Muscle layer of colon (tissue), 2 donors: ENCODE measurements around the gene KLF16.

Experiments
- H3K27ac ChIP-seq: one replicate; pipeline ENCODE4 v1.7.0; 2013; ENCODE audit warnings: low read depth, mild to moderate bottlenecking, low read length, moderate library complexity
- H3K27me3 ChIP-seq, 2 donors: one replicate each; pipeline ENCODE4 v1.7.0; 2013; ENCODE audit warnings: low read length in 2 of 2, mild to moderate bottlenecking in 2 of 2; ENCODE audit not compliant: insufficient read depth in 2 of 2, control insufficient read depth in 1 of 2
- H3K36me3 ChIP-seq: one replicate; pipeline ENCODE4 v1.7.0; 2013; ENCODE audit warnings: mild to moderate bottlenecking, low read length; ENCODE audit not compliant: insufficient read depth
- H3K4me1 ChIP-seq: one replicate; pipeline ENCODE4 v1.7.0; 2013; ENCODE audit warnings: mild to moderate bottlenecking, low read length; ENCODE audit not compliant: insufficient read depth
- H3K4me3 ChIP-seq, 2 donors: one replicate each; pipeline ENCODE4 v1.7.0; 2013; ENCODE audit warnings: low read length in 2 of 2, low read depth in 1 of 2, mild to moderate bottlenecking in 1 of 2, moderate library complexity in 1 of 2
- H3K9ac ChIP-seq: one replicate; pipeline ENCODE4 v1.7.0; 2013; ENCODE audit warnings: low read length
- H3K9me3 ChIP-seq: one replicate; pipeline ENCODE4 v1.7.0; 2013; ENCODE audit warnings: mild to moderate bottlenecking, low read length
- donor health status: abdominal sarcoma.
- donor health status: Adenocarcinoma of cecum.

KLF16 gene

DNA sequence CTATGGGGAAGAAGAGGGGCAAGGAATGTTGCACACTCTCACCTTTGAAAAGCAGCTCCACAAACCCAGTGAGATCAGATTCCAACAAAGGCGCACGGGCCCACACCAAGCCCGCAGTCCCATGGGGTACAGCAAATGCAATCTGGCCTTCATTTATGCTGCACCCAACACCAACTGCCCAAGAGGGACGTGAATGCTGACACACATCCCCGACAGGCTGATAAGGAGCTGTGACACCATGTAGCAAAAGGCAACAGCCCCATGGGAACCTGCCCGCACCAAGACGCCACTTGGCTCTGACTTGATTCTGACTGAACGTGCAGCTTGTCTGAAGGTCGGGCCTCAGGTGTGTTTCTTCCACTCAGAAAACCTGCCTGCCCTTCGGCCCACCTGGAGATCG lies 32.4 kb downstream of the KLF16 start:
- H3K9ac ChIP-seq: no peak overlapping the region
- H3K4me3 ChIP-seq: no peak overlapping the region
- no peaks in the 10 kb centered on the region for H3K36me3 ChIP-seq
- H3K9me3 ChIP-seq: no peaks in the 10 kb centered on the region
- H3K27me3 ChIP-seq: no peaks in the 10 kb centered on the region
- H3K27ac ChIP-seq: no peak overlapping the region
- peaks cover 15% of the 10 kb centered on the region for H3K4me1 ChIP-seq

DNA sequence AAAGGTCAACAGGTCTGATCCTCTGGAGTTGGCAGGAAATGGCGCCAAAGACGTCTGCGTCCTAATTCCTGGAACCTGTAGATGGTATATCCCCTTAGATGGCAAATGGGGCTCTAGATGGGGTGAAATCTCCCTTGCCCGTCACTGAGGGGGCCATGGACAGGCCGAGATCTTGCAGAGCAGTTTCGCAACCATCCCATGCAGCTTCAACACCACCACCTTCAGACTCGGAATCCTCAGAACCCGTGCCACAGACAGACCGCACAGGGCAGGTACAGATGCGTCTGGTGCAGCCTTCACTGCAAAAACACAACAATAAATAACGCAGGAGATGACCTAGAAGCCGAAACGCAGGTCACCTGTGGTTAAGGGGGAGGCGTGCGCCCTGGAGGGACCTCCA lies 32.8 kb downstream of the KLF16 start:
- Histone ChIP-seq H3K36me3 (no peaks in the 10 kb centered on the region), H3K9ac (no peak overlapping the region), H3K9me3 (no peaks in the 10 kb centered on the region), H3K27ac (no peak overlapping the region), H3K4me3 (no peak overlapping the region), H3K4me1 (peaks cover 19% of the 10 kb centered on the region), H3K27me3 (no peaks in the 10 kb centered on the region)

DNA sequence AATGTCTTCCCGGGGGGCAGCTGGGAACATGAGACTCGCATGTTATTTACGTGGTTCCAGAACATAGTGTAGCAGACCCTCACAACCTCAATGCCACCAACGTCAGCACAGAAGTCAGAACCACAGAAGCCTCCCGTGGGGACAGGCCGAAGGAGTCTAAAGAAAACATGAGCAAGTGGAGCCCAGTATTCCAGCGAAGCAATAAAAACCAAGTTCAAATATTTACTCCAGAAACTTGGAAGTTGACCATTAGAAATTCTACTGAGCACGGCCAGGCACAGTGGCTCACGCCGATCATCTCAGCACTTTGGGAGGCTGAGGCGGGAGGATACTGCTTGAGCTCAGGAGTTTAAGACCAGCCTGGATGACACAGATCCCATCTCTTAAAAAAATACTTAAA lies 33.4 kb downstream of the KLF16 start:
- H3K9ac ChIP-seq: no peak overlapping the region
- no peak overlapping the region for H3K4me3 ChIP-seq
- H3K27ac ChIP-seq: no peak overlapping the region
- H3K36me3 ChIP-seq: no peaks in the 10 kb centered on the region
- no peaks in the 10 kb centered on the region for H3K27me3 ChIP-seq
- H3K9me3 ChIP-seq: no peaks in the 10 kb centered on the region
- peaks cover 19% of the 10 kb centered on the region for H3K4me1 ChIP-seq

DNA sequence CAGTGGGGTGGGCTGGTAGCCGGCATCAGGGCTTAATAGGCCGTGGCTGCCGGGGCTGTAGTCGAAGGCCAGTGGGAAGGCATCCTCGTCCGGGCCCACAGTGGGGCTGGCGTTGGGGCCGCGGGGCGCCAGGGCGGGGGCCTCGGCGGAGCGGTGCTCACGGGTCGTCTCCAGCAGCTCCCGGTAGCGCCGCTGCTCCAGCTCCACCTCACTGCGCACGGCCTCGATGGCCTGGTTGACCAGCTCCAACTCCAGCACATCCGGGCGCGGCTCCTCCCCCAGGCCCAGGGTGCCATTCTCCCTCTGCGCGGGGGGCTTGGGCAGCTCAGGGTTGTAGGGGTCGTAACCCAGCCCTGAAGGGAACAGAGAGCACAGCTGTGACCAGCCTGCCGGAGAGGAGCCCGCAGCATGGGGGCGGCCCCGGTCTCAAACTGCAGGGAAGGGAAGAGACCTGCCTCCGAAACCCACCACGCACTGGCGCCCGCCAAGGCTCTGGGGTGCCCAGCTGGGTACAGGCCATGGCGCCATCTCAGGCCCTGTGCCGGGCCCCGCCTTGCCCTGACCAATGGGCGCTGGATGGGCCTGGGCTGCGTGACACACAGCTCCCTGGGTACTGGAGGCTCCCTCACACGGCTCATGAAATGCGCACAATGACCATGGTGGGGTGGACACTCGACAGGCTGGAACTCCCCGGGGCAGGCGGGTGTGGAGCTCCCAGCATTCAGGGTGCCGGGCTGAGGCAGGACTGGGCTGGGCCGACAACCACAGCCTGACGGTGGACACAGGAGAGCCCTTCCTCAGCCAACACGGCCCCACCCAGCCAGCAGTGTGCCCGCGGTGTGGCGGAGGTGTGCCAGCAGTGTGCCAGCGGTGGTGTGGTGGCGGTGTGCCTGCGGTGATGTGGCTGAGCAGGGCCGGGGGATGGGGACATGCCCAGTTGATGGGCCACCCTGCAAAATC lies 34.8 kb downstream of the KLF16 start:
- H3K27ac ChIP-seq: no peak overlapping the region
- no peaks in the 10 kb centered on the region for H3K27me3 ChIP-seq
- no peak overlapping the region for H3K9ac ChIP-seq
- H3K4me1 ChIP-seq: peaks cover 19% of the 10 kb centered on the region
- no peak overlapping the region for H3K4me3 ChIP-seq
- no peaks in the 10 kb centered on the region for H3K9me3 ChIP-seq
- H3K36me3 ChIP-seq: peaks cover 6% of the 10 kb centered on the region

DNA sequence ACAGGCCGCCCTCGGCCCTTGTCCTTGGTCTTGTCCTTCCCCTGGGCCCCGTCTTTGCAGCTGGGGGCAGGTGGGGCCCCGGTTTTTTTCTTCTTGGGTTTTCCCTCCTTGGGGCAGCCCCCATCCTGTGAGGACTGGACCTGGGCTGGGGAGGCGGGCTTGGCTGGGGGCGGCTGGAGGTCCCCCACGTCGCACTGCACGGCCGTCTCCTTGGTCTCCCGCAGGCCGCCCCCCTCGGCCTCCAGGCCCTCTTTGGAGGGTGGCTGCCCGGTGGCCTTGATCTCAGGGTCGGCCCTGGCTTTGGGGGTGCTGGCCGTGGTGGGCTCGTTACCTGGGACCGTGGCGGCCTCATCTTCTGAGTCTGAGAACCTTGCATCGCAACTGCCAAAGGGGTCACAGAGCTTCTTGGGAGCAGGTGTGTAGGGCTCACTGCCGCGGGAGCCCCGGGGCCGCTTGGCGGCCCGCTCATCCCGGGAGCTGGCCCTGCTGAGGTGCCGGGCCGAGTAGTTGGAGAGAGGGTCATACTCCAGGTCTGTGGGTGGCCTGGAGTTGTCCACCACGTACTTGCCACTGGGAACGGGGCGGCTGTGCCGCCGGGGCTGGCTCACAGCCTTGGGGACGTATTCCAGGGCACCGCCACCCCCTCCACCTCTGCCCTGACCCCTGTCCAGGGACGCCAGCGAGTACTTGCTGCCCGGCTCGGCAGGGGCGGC lies 35.7 kb downstream of the KLF16 start:
- Histone ChIP-seq H3K9me3 (no peaks in the 10 kb centered on the region), H3K4me3 (no peak overlapping the region), H3K27ac (no peak overlapping the region), H3K9ac (no peak overlapping the region), H3K27me3 (no peaks in the 10 kb centered on the region), H3K36me3 (peaks cover 13% of the 10 kb centered on the region), H3K4me1 (peaks cover 19% of the 10 kb centered on the region)

DNA sequence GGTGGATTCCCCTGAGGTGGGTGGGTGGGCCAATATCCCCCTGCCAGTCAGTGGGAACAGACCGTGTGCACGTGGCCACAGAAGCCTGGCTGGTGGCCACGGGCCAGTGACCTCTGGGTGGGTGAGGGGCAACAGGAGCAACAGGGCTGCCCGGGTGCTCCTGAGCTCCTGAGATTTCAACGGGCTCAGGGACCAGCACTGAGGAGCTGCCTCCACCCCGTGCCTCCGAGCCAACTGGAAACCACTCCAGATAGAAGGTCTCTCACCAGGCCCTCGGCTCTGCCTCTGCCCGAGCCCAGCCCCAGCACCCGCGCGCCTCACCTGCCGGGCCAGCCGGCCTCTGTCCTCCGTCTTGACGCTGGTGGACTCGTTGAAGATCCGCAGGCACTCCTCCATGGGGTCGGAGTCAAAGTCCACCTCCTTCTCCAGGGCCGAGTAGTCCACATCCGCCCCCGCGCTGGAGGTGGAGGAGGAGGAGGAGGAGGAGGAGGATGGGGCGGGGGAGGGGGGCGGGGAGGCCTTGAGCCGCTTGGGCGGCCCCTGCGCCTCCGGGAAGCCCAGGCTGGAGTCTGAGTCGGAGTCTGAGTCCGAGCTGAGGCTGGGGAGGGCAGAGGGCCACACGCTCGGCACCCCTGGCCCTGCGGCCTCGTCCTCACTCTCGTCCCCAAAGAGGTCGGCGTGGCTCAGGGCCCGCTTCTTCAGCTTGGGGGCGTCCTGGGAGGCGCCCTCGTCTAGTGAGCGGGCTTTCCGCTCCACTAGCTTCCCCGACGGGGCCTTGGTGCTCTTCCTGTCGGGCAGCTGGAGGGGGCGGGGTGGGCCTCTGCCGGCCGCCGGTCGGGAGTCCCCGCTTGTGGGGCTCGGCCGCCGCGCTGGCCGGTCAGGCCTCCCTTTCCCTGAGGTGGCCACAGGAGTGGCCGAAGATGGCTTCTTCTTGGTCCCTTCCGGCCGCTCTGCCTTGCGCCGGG lies 36.5 kb downstream of the KLF16 start:
- Histone ChIP-seq H3K36me3 (peaks cover 13% of the 10 kb centered on the region), H3K9me3 (no peaks in the 10 kb centered on the region), H3K9ac (no peak overlapping the region), H3K27ac (no peak overlapping the region), H3K4me3 (no peak overlapping the region), H3K4me1 (peaks cover 19% of the 10 kb centered on the region), H3K27me3 (no peaks in the 10 kb centered on the region)

DNA sequence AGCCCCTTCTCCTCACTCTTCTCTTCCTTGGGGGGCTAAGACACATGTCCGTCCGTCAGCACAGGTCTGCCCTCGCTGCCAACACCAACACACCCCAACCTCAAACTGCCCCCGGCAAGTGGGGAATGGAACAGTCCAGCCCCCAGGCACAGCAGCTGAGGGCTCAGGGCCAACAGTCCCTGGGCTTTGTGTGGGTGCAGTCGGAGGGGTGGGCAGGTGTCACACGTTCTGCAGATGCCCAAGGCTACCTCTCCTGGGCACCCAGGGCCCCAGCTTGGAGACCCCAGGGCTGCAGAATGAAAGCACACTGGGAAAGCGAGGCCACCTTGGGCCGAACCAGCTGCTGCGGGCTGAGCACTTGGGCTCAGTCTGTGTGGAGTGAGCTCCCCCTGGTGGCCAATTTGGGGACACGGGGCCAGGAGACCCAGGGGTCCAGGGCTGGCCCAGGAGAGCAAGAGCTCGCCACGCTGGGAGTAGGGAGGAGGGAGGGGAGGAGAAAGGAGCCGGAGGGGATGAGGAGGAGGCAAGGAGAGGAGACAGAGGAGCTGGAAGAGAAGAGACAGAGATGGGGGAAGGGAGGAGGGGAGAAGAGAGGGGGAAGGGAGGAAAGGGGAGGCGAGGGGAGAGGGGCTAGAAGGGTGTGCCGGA lies 37.3 kb downstream of the KLF16 start:
- Histone ChIP-seq H3K4me3 (no peak overlapping the region), H3K9me3 (no peaks in the 10 kb centered on the region), H3K27me3 (no peaks in the 10 kb centered on the region), H3K36me3 (peaks cover 13% of the 10 kb centered on the region), H3K4me1 (peaks cover 19% of the 10 kb centered on the region), H3K27ac (no peak overlapping the region), H3K9ac (no peak overlapping the region)

DNA sequence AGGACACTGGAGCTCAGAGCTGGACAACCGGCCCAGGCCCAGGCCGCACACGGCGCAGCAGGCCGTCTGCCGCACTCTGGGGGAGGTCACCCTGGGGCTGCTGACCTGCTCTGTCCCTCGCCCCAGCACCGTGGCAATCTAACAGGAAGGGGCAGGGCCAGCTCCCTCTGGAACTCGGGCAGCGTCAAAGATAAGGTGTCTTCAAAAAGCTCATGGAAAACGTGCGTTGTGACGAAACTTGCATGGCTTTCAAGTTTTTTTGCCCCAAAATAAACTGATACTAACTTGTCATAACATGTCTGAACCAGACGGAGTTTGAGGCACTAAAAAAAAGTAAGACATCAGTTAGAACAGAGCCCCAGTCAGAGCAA lies 39.1 kb downstream of the KLF16 start:
- H3K9me3 ChIP-seq: no peaks in the 10 kb centered on the region
- H3K27me3 ChIP-seq: no peaks in the 10 kb centered on the region
- peaks cover 11% of the 10 kb centered on the region for H3K4me1 ChIP-seq
- H3K27ac ChIP-seq: no peak overlapping the region
- no peak overlapping the region for H3K9ac ChIP-seq
- H3K4me3 ChIP-seq: no peak overlapping the region
- H3K36me3 ChIP-seq: peaks cover 23% of the 10 kb centered on the region

DNA sequence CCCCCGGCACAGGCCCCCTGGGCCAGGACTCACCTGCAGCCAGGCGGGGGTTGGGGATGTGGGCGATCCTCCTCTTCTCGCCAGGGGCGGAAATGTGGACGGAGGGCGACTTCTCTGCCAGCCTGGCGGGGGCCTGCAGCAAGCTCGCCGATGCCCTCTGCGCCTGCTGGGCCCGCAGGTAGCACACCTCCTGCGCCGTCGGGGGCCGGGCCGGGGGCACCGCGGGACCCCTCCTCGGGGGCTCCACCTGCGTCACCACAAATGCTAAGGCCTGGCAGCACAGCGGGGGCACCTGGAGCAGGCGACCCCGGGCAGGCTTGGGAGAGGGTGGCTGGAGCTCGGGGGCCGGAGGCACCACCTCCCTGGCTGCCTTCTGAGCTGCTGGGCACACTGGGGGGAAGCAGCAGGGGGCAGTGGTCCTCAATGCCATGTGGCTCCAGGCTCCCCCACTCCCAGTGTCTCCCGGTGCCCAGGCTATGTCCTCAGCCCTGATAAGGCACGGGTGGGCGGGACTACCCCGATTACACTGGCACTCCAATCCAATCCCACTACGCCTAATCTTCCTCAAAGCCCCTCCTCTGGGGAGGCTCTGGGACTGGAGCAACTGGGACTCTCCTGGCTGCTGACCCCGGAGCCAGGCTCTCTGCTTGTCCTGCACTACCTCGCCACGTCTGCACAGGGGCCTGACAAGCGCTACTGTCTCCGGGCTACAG lies 39.7 kb downstream of the KLF16 start:
- Histone ChIP-seq H3K4me3 (no peak overlapping the region), H3K4me1 (peaks cover 11% of the 10 kb centered on the region), H3K9ac (no peak overlapping the region), H3K9me3 (no peaks in the 10 kb centered on the region), H3K27ac (no peak overlapping the region), H3K36me3 (peaks cover 24% of the 10 kb centered on the region), H3K27me3 (no peaks in the 10 kb centered on the region)

DNA sequence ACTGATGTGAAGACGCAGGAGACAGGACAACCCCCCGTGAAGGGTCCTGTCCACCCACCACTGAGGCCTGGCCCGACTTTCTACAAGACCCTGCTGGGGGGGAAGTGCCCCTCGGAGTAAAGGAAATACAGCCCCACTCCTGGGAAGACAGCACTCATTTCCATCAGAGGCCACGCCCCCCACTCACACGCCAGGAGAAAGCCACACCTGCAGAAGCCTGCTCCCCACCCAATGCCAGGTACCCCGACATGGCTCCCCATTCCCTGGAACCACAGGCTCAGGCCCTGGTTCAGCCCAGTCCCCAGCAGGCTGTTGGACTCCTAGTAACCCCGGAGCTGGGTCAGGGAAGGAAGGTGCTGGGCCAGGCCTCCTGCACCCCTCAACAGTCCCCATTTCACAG lies 40.4 kb downstream of the KLF16 start:
- no peak overlapping the region for H3K4me3 ChIP-seq
- H3K4me1 ChIP-seq: peaks cover 11% of the 10 kb centered on the region
- no peak overlapping the region for H3K9ac ChIP-seq
- no peaks in the 10 kb centered on the region for H3K9me3 ChIP-seq
- H3K36me3 ChIP-seq: peaks cover 31% of the 10 kb centered on the region
- no peak overlapping the region for H3K27ac ChIP-seq
- H3K27me3 ChIP-seq: no peaks in the 10 kb centered on the region
